NCI-H69 (cell line): ENCODE measurements around the gene CXorf38.

ENCODE experiments used
- DNase-seq: peaks from one replicate; lab custom pipeline; 2025; lab: John Stamatoyannopoulos, UW

Gene CXorf38

DNA sequence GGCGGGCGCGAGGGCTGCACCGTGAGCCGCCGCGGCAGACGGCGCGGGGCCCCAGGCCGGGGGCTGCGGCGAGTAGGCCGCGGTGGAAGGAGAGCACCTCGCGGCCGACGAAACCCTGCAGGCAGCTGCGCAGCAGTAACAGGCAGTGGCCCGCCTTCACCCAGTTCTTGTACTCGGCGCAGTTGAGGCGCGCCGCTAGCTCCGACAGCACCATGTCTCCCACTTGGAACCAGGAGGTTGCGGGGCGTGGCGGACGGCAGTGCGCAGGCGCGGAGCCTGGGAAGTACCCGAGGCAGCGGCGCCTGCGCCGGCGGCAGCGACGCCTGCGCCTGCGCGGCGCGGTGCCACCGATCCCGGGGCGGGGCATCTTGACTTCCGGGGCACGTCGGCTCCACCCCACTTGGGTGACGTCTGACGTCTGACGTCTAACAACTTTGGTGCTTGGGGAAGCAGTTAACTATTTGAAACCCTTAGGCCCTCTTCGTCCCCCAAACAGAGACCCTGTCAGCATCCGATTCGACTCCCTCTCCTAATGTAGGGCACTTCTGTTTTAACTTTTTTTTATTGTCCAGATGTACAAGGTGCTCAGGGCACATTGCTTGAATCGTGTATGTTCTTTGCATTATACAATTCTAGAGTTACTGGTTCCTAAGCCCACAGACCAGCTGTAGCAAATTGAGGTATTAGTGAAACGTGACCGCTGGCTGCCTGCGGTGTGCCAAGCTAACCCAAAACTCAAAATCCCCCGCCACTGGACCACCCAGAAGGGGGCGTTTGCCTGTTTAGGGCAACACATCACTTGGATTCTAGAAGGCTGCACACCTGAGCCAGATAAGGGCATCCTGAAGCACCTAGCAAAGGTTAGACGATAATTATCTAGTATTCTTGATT, at the start of gene CXorf38:
CXorf38 (minus strand) TSS at position 255 of the 891 bp plus-strand sequence; CDS start at position 214, 41 bp downstream.
- peak; percentile 93 for DNase-seq

DNA sequence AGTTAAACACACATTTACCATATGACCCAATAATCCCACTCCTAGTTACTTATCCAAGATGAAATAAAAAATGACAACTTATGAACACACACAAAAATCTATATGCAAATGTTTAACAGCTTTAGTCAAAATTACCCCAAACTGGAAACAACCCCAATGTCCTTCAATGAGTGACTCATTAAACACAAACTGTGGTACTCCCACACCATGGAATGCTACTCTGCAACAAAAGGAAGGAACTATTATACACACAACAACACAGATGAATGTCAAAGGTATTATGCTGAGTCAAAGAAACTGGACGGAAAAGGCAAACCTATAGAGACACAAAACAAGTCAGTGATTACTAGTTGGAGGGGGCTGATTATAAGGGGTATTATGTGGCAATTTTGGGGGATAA, 47.4 kb upstream of the CXorf38 start:
- no peak for DNase-seq

DNA sequence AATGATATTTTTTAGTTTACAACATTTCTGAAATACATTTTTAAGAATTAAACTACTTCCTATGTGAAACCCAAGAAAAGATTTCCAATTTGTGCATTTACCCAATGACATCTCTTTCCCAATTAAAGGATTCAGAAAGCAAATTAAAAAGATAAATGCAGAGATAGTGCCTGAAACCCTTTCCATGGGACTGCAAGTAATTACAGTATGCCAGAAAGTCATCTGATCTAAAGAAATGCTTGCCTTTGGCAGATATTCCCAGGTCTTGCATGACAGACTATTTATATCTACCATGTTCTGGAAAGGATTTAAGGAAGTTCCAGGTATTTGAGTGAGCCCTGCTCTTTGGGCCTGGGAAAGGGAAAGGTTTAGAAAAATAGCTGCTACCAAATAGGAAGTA, 41.6 kb upstream of the CXorf38 start:
- no peak for DNase-seq

GRCh38 chrX:40687169-40687568, 39.8 kb upstream of the CXorf38 start:
- no peak for DNase-seq

DNA sequence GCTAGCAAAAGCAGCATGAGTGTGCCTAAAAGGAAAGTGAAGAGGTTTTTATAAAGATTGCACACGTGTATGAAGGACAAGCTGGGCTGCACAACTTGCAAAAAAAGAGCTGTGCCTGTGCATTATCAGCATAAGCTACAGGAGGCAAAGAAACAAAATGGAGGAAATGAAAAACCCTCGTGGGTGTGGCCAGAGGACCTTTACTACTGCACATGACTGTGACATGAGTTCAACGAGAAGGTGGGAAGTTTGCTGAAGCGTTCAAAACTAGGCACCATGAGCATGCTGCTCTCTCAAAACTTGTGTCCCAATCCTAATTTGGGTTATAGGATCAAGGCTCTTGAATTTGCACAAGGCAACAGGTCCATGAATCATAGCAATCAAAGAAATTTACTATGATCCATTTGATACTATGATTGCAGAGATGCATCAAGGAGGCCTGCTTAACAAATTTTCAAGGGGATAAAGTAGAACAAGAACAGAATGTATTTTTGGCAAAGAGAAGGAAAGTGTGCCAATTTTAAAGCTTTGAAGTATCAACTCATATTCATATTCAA, 38.1 kb upstream of the CXorf38 start:
- no peak for DNase-seq

DNA sequence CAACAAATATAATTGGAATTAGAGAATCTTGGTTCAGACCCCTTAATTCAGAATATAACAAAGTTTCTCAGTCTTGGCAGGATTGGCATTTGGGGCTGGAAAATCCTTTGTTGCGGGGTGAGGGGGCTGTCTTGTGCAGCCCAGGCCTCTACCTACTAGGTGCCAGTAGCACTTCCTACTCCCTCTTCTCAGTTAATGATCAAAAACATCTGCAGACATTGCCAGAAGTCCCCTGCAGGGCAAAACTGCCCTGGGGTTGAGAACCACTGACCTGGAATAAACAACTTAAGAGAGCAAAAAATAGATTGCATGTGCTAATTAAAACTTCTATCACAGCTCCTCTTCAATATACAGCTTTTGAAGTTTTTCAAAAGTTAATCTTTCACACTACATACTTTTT, 36.7 kb upstream of the CXorf38 start:
- DNase-seq = peak; percentile 63

GRCh38 chrX:40683245-40683644, 35.9 kb upstream of the CXorf38 start:
- no peak for DNase-seq

DNA sequence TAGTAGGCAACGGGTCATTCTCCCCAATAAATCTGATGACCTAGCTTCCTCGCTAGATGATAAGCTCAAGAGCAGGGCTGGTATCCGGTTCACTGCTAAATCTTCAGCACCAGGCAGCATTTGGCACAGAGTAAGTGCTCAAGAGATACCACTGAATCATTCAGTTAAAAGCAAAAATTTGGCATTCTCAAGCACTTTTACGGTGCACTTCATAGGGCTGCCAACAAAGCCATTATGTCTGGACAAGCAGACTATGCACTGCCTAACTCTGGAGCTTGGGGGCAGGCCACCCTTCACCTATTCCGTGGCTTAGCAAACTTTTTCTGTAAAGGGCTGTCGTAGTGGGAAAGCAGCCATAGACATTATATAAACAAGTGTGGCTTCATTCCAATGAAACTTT, 23.8 kb upstream of the CXorf38 start:
- no peak for DNase-seq

DNA sequence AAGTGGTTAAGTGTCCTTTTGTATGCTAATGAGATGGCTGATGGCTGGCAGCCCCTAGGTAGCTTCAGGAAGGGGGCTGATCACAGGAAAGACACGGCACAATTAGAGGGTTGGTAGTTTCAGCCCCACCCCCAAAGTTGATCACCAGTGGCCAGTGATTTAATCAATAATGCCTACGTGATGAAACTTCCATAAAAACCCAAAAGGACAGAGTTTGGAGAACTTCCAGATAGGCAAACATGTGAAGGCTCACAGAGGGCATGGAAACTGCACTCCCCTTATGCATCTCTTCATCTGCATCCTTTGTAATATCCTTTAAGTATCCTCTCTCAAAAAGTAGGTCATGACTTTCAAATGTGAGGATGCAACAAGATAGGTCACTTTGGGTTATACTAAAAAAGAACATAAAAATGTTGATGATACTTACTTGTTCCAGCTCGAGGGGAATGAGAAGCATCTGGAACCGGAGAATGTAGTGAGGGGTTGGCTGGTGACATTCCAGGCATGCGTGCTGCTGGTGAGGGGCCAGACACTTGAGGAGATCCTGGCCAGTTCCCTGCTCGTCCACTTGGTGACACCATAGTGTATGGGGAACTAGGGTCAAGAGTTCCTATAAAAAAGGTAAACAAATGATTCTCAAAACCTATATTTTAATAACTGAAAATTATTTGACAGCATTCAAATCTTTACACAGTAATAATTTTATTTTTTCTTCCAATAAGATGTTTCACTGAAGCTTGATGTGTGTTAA, 16.7 kb upstream of the CXorf38 start:
- no peak for DNase-seq

DNA sequence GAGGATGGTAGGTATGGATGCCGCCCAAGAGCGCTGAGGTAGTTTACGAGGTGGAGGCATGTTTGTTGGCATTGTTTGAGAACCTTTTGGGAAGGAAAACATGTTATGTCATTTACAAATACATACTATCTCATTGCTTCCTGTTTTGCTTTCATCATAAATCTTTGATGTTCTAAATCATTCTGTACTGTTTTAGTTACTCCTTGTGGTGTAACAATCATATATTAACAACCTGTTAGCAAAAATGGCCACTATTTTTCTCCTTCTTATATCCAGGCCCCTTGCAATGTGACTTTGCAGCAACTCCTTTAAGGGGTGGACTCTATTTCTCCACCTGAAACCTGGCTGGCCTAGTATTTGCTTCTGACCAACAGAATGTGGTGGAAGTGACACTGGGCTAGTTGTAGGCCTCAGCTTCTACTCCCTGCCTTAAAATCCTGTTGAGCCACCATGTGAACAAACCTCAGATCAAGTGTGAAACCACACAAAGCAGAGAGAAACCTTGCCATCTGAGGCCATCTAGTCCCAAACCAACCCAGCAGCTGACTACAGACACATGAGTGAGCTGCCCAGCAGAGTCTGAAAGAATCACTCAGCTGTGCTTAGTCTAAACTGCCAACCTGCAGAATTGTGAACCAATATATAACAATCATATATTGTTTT, 15.8 kb upstream of the CXorf38 start:
- DNase-seq = no peak

DNA sequence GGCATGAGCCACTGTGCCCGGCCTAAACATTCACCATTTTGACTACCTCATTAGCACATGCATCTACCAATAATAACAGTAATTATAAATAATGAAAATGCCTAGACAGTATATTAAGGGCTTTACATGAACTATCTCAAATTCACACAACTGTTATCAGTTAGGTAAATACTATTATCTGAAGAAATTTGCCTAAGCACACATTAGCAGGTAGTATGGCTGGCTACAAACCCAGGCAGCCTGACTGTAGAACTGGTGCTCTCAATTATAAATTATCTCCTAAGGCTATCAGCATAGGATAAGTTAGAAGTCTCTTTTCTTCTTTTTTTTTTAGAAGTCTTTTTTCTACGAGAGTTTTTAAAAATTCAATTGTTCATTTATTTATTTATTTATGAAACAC, 14.1 kb upstream of the CXorf38 start:
- no peak for DNase-seq

DNA sequence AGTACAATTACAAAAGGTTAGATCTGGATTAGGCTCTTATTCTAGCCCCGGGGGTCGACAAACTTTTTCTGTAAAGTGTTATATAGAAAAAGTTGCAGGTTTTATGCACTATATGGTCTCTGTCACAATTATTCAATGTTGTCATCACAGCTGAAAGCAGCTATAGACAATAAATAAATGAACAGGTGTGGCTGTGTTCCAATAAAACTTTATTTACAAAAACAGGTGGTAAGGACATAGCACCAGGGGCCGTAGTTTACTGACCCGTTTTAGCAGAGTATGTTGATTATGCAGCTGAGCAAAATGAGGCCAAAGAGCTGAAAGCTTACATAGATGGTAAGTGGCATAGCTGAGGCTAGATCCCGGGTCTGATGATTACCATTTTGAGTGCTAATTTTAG, 13.0 kb upstream of the CXorf38 start:
- DNase-seq = no peak

- DNase-seq = no peak
Observed at GRCh38 chrX:40653535-40653934, 6.2 kb upstream of the CXorf38 start.

DNA sequence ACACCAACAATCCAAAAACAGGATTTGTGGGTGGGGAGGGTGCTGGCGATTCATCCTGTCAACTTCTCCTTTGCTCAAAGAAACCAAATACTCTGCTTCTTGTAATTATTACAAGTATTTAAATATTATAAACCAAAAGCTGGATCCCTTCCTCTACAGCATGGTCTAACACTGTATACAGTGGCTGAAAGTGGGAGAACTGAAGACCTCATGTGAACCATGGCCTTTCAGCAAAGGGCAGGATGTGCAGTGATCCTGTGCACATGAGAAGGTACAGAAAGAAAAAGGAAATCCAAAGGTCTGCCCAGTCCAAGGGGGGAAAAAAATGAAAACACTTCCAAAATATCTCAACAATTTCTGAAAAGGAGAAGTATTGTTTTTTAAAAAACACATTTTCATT, 5.3 kb upstream of the CXorf38 start:
- no peak for DNase-seq

- DNase-seq = peak; percentile 76
Observed at GRCh38 chrX:40651620-40652223, 4.4 kb upstream of the CXorf38 start.

GRCh38 chrX:40646489-40647306, 663 bp downstream of the CXorf38 start:
- DNase-seq = peak; percentile 56

- DNase-seq = no peak
Observed at GRCh38 chrX:40644821-40645358, 2.5 kb downstream of the CXorf38 start.

DNA sequence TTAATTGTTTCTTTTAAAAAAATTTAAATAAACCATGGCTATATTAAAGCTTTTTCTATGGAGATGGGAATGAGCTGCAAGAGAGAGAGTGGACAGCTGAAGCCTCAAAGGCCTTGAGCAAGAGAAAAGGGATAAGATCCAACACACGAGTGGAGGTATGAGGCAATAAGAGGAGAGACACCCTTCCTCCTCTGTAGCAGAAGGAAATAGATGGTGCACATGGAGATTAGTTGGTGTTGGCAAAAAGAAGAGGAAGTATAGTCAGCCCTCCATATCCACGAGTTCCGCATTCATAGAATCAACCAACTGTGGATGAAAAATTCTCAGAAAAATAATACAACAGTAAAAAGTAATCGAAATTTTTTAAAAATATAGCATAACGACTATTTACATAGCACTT, 3.2 kb downstream of the CXorf38 start:
- DNase-seq = no peak

DNA sequence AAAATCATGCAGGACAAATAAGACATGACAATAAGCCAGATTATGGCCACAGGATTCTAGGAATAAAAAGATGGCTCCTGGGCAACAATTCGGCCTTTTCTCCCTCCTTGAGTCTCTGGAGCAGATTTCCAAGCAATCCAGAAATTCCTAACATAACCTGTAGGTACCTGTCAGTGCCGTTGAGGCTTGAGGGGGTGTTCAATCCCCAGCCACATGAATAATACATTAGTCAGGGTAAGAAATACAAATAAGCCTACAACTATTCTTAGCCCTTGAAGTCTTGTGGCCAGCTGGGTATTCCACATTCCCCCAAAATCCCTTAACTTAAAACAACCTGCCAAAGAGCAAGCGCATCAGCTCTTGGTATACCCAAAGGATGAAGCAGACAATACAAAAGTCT, 9.7 kb downstream of the CXorf38 start:
- no peak for DNase-seq

- DNase-seq = no peak
Observed at GRCh38 chrX:40632199-40632598, 15.2 kb downstream of the CXorf38 start.

DNA sequence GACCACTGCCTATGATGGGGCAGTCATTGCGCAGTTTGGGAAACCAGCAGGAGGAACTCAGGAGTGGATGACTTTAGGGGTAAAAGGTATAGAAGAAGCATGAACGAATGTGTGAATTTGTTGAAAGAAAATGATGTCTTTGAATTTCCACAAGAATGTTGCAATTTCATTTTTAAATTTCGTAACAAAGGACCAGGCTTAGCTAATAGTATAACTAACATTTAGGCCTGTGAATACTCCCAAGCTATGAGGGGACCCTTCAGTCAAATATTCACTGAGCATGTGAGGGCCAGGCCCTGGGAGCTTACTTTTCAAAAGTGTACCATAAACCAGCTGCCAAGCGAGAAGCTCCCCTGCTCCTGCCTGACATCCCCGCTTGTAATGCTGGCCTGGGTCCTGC, 18.9 kb downstream of the CXorf38 start:
- DNase-seq = no peak
